Testis (tissue), 2 donors: ENCODE results near the gene DCUN1D1.

Experiments
- CTCF ChIP-seq, 3 experiments: fragments of 450-650 bp in 2 of 3; fragments of 200-600 bp in 1 of 3; sonication (generic) in 1 of 3; IDR thresholded peaks; one replicate each; pipeline ENCODE4 v1.5.1; 2016 to 2019; ENCODE audit warnings: antibody characterized with exemption in 3 of 3, mild to moderate bottlenecking in 2 of 3, moderate library complexity in 1 of 3
- POLR2A ChIP-seq: fragments of 450-650 bp; IDR thresholded peaks from one replicate; pipeline ENCODE4 v1.6.1; 2017; ENCODE audit warnings: antibody characterized with exemption, mild to moderate bottlenecking, moderate library complexity

- TF ChIP-seq CTCF (IDR thresholded peaks at IDR 0.05) (no peak), POLR2A (no peak)
Measured at GRCh38 chr3:182969277-182969676, 11.1 kb downstream of the DCUN1D1 start.
